HepG2 (cell line): ENCODE data around the gene BRIP1. TPM values are rescaled to one million over a fixed set of nuclear protein-coding genes. Genes with fewer than 3 reads are reported as not detected.

Experiments used
- ATAC-seq: fragments of 200-7000 bp; cut with Tn5 transposase; 3 replicates; pipeline ENCODE4 v1.9.1; 2020; ENCODE audit warnings: mild to moderate bottlenecking, moderate library complexity
- BruUV-seq: library from RNA; stranded (reverse); fragments of 400-500 nt; replicated peaks from 2 replicates; lab custom pipeline; 2021; lab: Mats Ljungman, UMichigan
- CTCF ChIA-PET: fragments of 300-600 bp; formaldehyde crosslinking; extraction: SDS; loops from one replicate; lab custom pipeline; 2021; ENCODE audit warnings: low total read pairs, inconsistent platforms, low intra/inter-chr PET ratio; lab: Yijun Ruan, JAX
- POLR2A ChIA-PET: fragments of 350-600 bp; sonication (Branson Sonifier 250); formaldehyde crosslinking; loops from one replicate; lab custom pipeline; 2020; ENCODE audit warnings: antibody characterized with exemption, inconsistent platforms; lab: Yijun Ruan, JAX
- DNase-seq: peaks from one replicate; pipeline ENCODE4 v3.0.0-alpha.2; 2015; ENCODE audit warnings: low spot score
- FAIRE-seq: peaks from 3 replicates; lab custom pipeline; 2011; peaks lifted over from hg19 to GRCh38; lab: Jason Lieb, UNC
- H2AFZ ChIP-seq: one replicate; pipeline ENCODE4 v1.6.1; 2011; ENCODE audit warnings: low read length, inconsistent platforms
- H3K27ac ChIP-seq: fragments of 300-600 bp; 3 replicates; pipeline ENCODE4 v1.8.0; 2011; ENCODE audit warnings: mixed run types, mild to moderate bottlenecking, mixed read lengths, low read length, inconsistent platforms; ENCODE audit not compliant: insufficient read depth; ENCODE audit errors: extremely low read length
- H3K27me3 ChIP-seq, 2 experiments: fragments of 200-600 bp in 1 of 2; 2 replicates in 1 of 2; 3 replicates in 1 of 2; pipeline versions ENCODE4 v1.6.0 to v1.8.0; 2011; ENCODE audit warnings: low read length in 2 of 2, mild to moderate bottlenecking in 2 of 2, moderate library complexity in 2 of 2, inconsistent platforms in 1 of 2; ENCODE audit not compliant: insufficient read depth in 2 of 2, control insufficient read depth in 1 of 2
- H3K36me3 ChIP-seq, 2 experiments: fragments of 200-600 bp in 1 of 2; replicated peaks in 1 of 2; 2 replicates in 1 of 2; 3 replicates in 1 of 2; pipeline versions ENCODE4 v1.5.1 to v1.8.0; 2011; ENCODE audit warnings: low read length in 2 of 2, inconsistent platforms in 1 of 2; ENCODE audit not compliant: insufficient read depth in 2 of 2, control insufficient read depth in 1 of 2
- H3K4me1 ChIP-seq: 2 replicates; pipeline ENCODE4 v1.5.1; 2012; ENCODE audit warnings: low read length, inconsistent platforms; ENCODE audit not compliant: insufficient read depth
- H3K4me2 ChIP-seq: 2 replicates; pipeline ENCODE4 v1.6.0; 2011; ENCODE audit warnings: low read depth, low read length, inconsistent platforms
- H3K4me3 ChIP-seq, 3 experiments: fragments of 200-600 bp in 1 of 3; sonication (generic), shearing (Covaris generic) in 1 of 3; replicated peaks in 1 of 3; 2 replicates each; pipeline ENCODE4 v1.5.1; 2011 to 2016; ENCODE audit warnings: low read length in 3 of 3, inconsistent platforms in 2 of 3, low read depth in 2 of 3, mild to moderate bottlenecking in 2 of 3, control low read depth in 1 of 3, mixed read lengths in 1 of 3; ENCODE audit not compliant: insufficient read depth in 1 of 3
- H3K79me2 ChIP-seq: one replicate; pipeline ENCODE4 v1.6.1; 2011; ENCODE audit warnings: low read length, inconsistent platforms; ENCODE audit not compliant: insufficient read depth
- H3K9ac ChIP-seq: 2 replicates; pipeline ENCODE4 v1.6.0; 2011; ENCODE audit warnings: mild to moderate bottlenecking, low read depth, low read length, inconsistent platforms; ENCODE audit not compliant: insufficient read depth
- H3K9me3 ChIP-seq: 2 replicates; pipeline ENCODE4 v1.5.1; 2012; ENCODE audit warnings: mild to moderate bottlenecking, low read length
- H4K20me1 ChIP-seq: 2 replicates; pipeline ENCODE4 v1.6.0; 2011; ENCODE audit warnings: inconsistent platforms, mild to moderate bottlenecking, low read length, moderate library complexity; ENCODE audit not compliant: insufficient read depth
- BRCA1 ChIP-seq: sonication (generic); formaldehyde crosslinking; IDR thresholded peaks from 2 replicates; pipeline ENCODE4 v1.4.0; 2020; ENCODE audit warnings: missing genetic modification reagents
- GMEB2 ChIP-seq: IDR thresholded peaks from 2 replicates; pipeline ENCODE4 v1.6.1; 2016; ENCODE audit warnings: missing biosample characterization, missing genetic modification reagents, low read depth
- HNF4A ChIP-seq: sonication (generic); formaldehyde crosslinking; IDR thresholded peaks from 2 replicates; pipeline ENCODE4 v1.4.0; 2020; ENCODE audit warnings: missing genetic modification reagents
- MIXL1 ChIP-seq: IDR thresholded peaks from 2 replicates; pipeline ENCODE4 v1.6.1; 2016
- SALL1 ChIP-seq: sonication (generic); formaldehyde crosslinking; IDR thresholded peaks from 2 replicates; pipeline ENCODE4 v1.8.0; 2022; ENCODE audit warnings: mild to moderate bottlenecking, missing genetic modification reagents
- SMARCE1 ChIP-seq: fragments of 450-650 bp; IDR thresholded peaks from 2 replicates; pipeline ENCODE4 v1.6.1; 2017; ENCODE audit warnings: borderline replicate concordance
- SRSF4 ChIP-seq: fragments of 200-400 bp; formaldehyde crosslinking; IDR thresholded peaks from one replicate; pipeline ENCODE4 v1.6.1; 2018; ENCODE audit warnings: mild to moderate bottlenecking, low read depth, low read length, moderate library complexity; ENCODE audit not compliant: poor library complexity, severe bottlenecking
- ZBTB21 ChIP-seq: sonication (generic); formaldehyde crosslinking; IDR thresholded peaks from 2 replicates; pipeline ENCODE4 v1.4.0; 2020; ENCODE audit warnings: missing genetic modification reagents
- ZBTB8A ChIP-seq: sonication (generic); formaldehyde crosslinking; IDR thresholded peaks from 2 replicates; pipeline ENCODE4 v1.4.0; 2020; ENCODE audit warnings: mild to moderate bottlenecking, low read depth, missing genetic modification reagents, borderline replicate concordance
- ZFP90 ChIP-seq: sonication (generic); formaldehyde crosslinking; IDR thresholded peaks from 2 replicates; pipeline ENCODE4 v1.8.0; 2022; ENCODE audit warnings: missing genetic modification reagents, mild to moderate bottlenecking, inconsistent platforms, borderline replicate concordance
- ZNF329 ChIP-seq: sonication (generic); formaldehyde crosslinking; IDR thresholded peaks from 2 replicates; pipeline ENCODE4 v1.9.0; 2021; ENCODE audit warnings: low read depth, mild to moderate bottlenecking, missing genetic modification reagents
- ZNF550 ChIP-seq: sonication (generic); formaldehyde crosslinking; IDR thresholded peaks from 2 replicates; pipeline ENCODE4 v1.4.0; 2020; ENCODE audit warnings: mild to moderate bottlenecking, missing genetic modification reagents, borderline replicate concordance
- ZNF589 ChIP-seq: sonication (generic); formaldehyde crosslinking; conservative IDR thresholded peaks from 2 replicates; pipeline ENCODE4 v1.8.0; 2022; ENCODE audit warnings: mild to moderate bottlenecking, moderate library complexity, missing genetic modification reagents
- WGBS: methylation state at CpG from one replicate; pipeline ENCODE4 v1.1.6; 2017; ENCODE audit warnings: low lambda C conversion rate; 5-methylcytosine and 5-hydroxymethylcytosine counted together
- in situ Hi-C: cut with HindIII; loops from 2 replicates; pipeline ENCODE4 v1.10.0; 2017; ENCODE audit warnings: low pct_unique_long_range_greater_than_20kb; ENCODE audit not compliant: extremely low pct_ligation_motif_present
- intact Hi-C: fragments of 100-400 bp; cut with micrococcal nuclease; formaldehyde crosslinking; loops from one replicate; pipeline ENCODE4 v1.10.0; 2022; ENCODE audit not compliant: unreplicated experiment
- polyA plus RNA-seq, 8 experiments: library from polyadenylated mRNA; depleted of rRNA in 3 of 8; stranded (reverse) in 7 of 8; unstranded in 1 of 8; fragments of >200 nt; fragmentation: Illumina TruSeq in 4 of 8; extraction: Trizol in 4 of 8; gene quantifications; 2 replicates each; pipeline versions ENCODE4 v1.2.1 to v1.2.3, GENCODE V29; 2011 to 2016; ENCODE audit warnings: low read depth in 4 of 8, missing spikeins in 1 of 8, mixed read lengths in 1 of 8; ENCODE audit not compliant: insufficient read depth in 1 of 8
- total RNA-seq, 5 experiments: library from RNA; depleted of rRNA; stranded (reverse); fragments of >200 nt; fragmentation: Illumina TruSeq; extraction: Trizol; gene quantifications; 2 replicates each; pipeline ENCODE4 v1.2.3, GENCODE V29; 2016; ENCODE audit warnings: low read depth in 1 of 5
- TF ChIP-seq, protein P1 (sequence below): sonication (generic); formaldehyde crosslinking; IDR thresholded peaks from 2 replicates; pipeline ENCODE4 v1.4.0; 2020; ENCODE audit warnings: mild to moderate bottlenecking, missing genetic modification reagents

BRIP1 gene
- total and polyA plus RNA-seq, 2 of the 13 experiments (the other 11 are each of a cell fraction or from before 2014, with no cell fraction given) = 3.8 to 27.7 TPM

DNA sequence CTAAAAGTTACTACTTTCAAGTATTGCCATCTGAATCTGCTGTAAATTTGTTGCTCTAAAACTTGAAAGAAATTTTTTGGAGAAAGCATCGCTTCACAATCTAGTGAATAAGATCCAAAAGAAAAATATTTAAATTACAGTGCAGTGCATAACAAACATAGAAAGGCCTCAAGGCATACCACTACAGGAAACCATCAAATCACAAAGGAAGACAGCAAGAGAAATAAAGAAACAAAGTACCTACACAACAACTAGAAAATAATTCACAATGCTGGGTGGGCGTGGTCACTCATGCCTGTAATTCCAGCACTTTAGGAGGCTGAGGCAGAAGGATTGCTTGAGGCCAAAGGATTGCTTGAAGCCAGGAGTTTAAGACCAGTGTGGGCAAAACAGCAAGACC lies 104.9 kb downstream of the BRIP1 start:
- H3K79me2 ChIP-seq = no peaks in the 10 kb centered on the region
- CTCF ChIA-PET = no interaction called here
- TF ChIP-seq GMEB2 (CRISPR knock-in tag) (no peak), ZNF550 (no peak), HNF4A (CRISPR knock-in tag) (no peak), ZNF589 (no peak), SMARCE1 (no peak), ZBTB8A (CRISPR knock-in tag) (no peak), ZNF329 (CRISPR knock-in tag) (no peak), SRSF4 (no peak), MIXL1 (CRISPR knock-in tag) (no peak), ZBTB21 (no peak), ZFP90 (CRISPR knock-in tag) (no peak), BRCA1 (CRISPR knock-in tag) (no peak), SALL1 (no peak)
- TF ChIP-seq, protein P1, sequence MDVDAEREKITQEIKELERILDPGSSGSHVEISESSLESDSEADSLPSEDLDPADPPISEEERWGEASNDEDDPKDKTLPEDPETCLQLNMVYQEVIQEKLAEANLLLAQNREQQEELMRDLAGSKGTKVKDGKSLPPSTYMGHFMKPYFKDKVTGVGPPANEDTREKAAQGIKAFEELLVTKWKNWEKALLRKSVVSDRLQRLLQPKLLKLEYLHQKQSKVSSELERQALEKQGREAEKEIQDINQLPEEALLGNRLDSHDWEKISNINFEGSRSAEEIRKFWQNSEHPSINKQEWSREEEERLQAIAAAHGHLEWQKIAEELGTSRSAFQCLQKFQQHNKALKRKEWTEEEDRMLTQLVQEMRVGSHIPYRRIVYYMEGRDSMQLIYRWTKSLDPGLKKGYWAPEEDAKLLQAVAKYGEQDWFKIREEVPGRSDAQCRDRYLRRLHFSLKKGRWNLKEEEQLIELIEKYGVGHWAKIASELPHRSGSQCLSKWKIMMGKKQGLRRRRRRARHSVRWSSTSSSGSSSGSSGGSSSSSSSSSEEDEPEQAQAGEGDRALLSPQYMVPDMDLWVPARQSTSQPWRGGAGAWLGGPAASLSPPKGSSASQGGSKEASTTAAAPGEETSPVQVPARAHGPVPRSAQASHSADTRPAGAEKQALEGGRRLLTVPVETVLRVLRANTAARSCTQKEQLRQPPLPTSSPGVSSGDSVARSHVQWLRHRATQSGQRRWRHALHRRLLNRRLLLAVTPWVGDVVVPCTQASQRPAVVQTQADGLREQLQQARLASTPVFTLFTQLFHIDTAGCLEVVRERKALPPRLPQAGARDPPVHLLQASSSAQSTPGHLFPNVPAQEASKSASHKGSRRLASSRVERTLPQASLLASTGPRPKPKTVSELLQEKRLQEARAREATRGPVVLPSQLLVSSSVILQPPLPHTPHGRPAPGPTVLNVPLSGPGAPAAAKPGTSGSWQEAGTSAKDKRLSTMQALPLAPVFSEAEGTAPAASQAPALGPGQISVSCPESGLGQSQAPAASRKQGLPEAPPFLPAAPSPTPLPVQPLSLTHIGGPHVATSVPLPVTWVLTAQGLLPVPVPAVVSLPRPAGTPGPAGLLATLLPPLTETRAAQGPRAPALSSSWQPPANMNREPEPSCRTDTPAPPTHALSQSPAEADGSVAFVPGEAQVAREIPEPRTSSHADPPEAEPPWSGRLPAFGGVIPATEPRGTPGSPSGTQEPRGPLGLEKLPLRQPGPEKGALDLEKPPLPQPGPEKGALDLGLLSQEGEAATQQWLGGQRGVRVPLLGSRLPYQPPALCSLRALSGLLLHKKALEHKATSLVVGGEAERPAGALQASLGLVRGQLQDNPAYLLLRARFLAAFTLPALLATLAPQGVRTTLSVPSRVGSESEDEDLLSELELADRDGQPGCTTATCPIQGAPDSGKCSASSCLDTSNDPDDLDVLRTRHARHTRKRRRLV (CRISPR knock-in tag) = no peak

More for the DNA sequence above, 104.9 kb downstream of the BRIP1 start:
- ATAC-seq = no peak
- WGBS = 96% methylated on average over 2 of the region's 2 CpGs
- Histone ChIP-seq H4K20me1 (no peaks in the 10 kb centered on the region), H3K4me2 (no peak overlapping the region), H2AFZ (no peak overlapping the region), H3K27ac (no peak overlapping the region), H3K9me3 (no peaks in the 10 kb centered on the region), H3K4me1 (no peaks in the 10 kb centered on the region), H3K4me3 (no peak overlapping the region), H3K27me3 (no peaks in the 10 kb centered on the region), H3K36me3 (peaks cover 1 to 7% of the 10 kb centered on the region in 2 experiments; a peak in 2 of 5 replicates), H3K9ac (no peak overlapping the region)
- no TSS peak for BruUV-seq
- intact Hi-C loops (no loop called here), in situ Hi-C loops (no loop called here)
- FAIRE-seq = no peak
- POLR2A ChIA-PET = no interaction called here
- DNase-seq = no peak
